ENCODE measurements around the gene SERINC4.
"Not testable (repeated sequence)": the region's sequence is repeated elsewhere in the genome, so short reads cannot be mapped to it uniquely, and the experiment has no call there.

GRCh38 chr15:43830691-43831275, 30.8 kb upstream of the SERINC4 start:
- TF ChIP-seq CTCF (IDR thresholded peaks at IDR 0.05); EZH2 (IDR thresholded peaks at IDR 0.05; ENCODE audit: borderline replicate concordance, insufficient read depth, low read depth, low read length, poor library complexity, severe bottlenecking): not testable (repeated sequence)
